Dendritic cell treated with granulocyte-macrophage colony-stimulating factor and Interleukin-4, amounts not matched to agents 40 ng/mL and 50 ng/mL, for 4 days (primary cell): Measurements from ENCODE around the gene COL26A1.
"Not testable (repeated sequence)": the region's sequence is repeated elsewhere in the genome, so short reads cannot be mapped to it uniquely, and the experiment has no call there.

Experiments
- H3K27ac Mint-ChIP-seq: one replicate; pipeline ENCODE4 v1.8.0; 2022; ENCODE audit warnings: mild to moderate bottlenecking, mixed read lengths
- H3K27me3 Mint-ChIP-seq: one replicate; pipeline ENCODE4 v1.8.0; 2022; ENCODE audit warnings: mild to moderate bottlenecking, mixed read lengths
- H3K36me3 Mint-ChIP-seq: one replicate; pipeline ENCODE4 v1.8.0; 2022; ENCODE audit warnings: low read depth, mixed read lengths
- H3K4me1 Mint-ChIP-seq: one replicate; pipeline ENCODE4 v1.8.0; 2022; ENCODE audit warnings: low read depth, mixed read lengths
- H3K4me3 Mint-ChIP-seq: one replicate; pipeline ENCODE4 v1.8.0; 2022; ENCODE audit warnings: mild to moderate bottlenecking, moderate library complexity, mixed read lengths
- H3K9me3 Mint-ChIP-seq: one replicate; pipeline ENCODE4 v1.8.0; 2022; ENCODE audit warnings: mixed read lengths
- intact Hi-C: fragments of 100-400 bp; cut with micrococcal nuclease; formaldehyde crosslinking; loops from one replicate; pipeline ENCODE4 v1.15.0; 2022

The COL26A1 gene

DNA sequence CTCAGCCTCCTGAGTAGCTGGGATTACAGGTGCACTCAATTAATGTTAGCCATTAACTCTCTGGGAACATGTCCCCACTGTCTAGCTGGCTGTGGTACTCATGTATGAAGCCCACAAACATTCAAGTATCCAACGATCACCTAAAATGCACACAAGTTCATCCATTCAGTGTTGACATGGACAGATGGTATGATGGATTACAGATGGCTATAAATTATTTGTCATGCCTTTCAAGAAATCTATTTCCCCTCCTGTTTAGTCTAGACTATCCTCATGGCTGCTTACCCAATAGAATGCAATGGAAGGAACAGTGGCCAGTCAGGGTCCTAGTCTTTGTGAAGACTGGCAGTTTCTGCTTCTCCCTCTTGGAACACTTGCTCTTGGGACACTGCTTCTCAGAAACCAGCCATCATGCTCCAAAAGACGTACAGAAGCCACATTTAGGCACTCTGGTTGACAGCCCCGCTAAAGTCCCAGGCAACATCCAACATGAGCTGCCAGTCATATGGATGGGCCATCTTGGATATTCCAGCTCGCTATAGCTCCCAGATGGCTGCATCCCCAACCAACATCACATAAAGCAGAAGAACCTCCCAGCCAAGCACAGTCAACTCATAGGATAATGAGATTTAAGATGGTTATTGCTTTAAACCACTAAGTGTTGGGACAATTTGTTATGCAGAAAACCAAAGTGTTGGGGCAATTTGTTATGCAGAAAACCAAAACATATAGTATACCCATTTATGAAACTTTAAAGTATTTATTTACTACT lies 233.3 kb downstream of the COL26A1 start:
- intact Hi-C loops: no loop called here
- H3K27ac Mint-ChIP-seq: no peak overlapping the region
- no peaks in the 10 kb centered on the region for H3K4me1 Mint-ChIP-seq
- H3K36me3 Mint-ChIP-seq: no peaks in the 10 kb centered on the region
- H3K9me3 Mint-ChIP-seq: peaks cover 6% of the 10 kb centered on the region
- no peaks in the 10 kb centered on the region for H3K27me3 Mint-ChIP-seq
- no peak overlapping the region for H3K4me3 Mint-ChIP-seq

DNA sequence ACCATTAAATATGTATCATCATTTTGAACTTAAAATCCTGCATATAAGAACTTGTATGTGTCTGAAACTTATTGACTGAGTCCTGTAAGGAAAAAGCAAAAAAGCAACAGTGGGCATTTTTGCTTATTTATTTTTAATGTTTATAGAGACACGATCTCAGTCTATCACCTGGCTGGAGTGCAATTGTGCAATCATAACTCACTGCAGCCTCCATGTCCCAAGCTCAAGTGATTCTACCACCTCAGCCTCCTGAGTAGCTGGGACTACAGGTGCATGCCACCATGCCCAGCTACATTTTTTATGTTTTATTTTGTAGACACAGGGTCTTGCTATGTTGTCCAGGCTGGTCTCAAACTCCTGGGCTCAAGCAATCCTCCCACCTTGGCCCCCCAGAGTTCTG lies 234.2 kb downstream of the COL26A1 start:
- Mint-ChIP-seq H3K36me3 (no peaks in the 10 kb centered on the region), H3K27me3 (peaks cover 5% of the 10 kb centered on the region), H3K4me1 (no peaks in the 10 kb centered on the region), H3K4me3 (no peak overlapping the region), H3K9me3 (peaks cover 6% of the 10 kb centered on the region), H3K27ac (no peak overlapping the region)
- intact Hi-C loops: no loop called here

DNA sequence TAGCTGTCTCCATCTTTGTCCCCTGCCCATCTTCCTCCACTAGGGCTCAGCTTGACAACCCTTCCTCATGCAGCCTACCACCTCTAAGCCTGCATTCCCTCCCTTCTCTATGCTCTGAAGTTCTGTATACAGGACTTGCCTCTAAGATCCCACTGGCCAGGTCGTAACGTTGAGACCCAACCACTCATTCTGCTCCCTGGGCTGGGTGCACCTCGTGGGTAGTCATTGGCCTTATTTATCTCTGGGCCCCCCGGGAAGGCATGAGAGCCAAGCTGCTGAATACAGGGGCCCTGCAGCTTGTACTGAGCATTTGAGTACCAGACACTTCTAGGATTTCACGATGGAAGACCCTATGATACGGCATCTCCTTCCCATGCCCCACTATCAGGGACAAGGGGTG lies 235.3 kb downstream of the COL26A1 start:
- Mint-ChIP-seq H3K27ac (no peak overlapping the region), H3K27me3 (peaks cover 10% of the 10 kb centered on the region), H3K36me3 (no peaks in the 10 kb centered on the region), H3K4me3 (no peak overlapping the region), H3K4me1 (no peaks in the 10 kb centered on the region), H3K9me3 (peaks cover 6% of the 10 kb centered on the region)
- intact Hi-C loops: no loop called here

DNA sequence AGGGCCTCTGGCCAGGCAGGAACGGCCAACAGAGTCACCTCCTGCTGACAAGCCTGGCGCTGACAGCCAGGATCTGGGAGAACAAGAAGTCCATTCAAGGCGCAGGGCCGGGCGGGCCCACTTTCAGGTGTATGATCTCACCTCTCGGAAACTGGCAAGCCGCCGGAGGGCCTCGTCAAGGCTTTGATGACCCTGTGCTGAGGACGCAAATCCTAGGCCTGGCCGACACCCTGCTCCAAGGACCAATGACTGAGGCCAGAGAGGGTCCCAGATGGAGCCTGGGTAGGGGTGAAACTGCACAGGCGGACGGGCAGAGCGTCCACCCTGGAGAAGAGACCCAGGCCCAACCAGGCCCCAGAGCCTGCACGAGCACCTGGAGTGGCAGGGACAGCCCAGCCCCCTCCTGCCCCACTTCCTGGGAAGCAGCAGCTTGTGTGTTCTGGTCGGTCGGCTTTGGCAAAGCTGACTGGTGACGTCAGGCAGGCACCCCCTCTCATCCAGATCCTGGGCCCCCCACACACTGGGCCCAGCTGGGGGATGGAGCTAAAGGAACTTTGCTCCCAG lies 235.8 kb downstream of the COL26A1 start:
- H3K4me1 Mint-ChIP-seq: no peaks in the 10 kb centered on the region
- peaks cover 11% of the 10 kb centered on the region for H3K27me3 Mint-ChIP-seq
- intact Hi-C loops: no loop called here
- peaks cover 6% of the 10 kb centered on the region for H3K9me3 Mint-ChIP-seq
- no peak overlapping the region for H3K27ac Mint-ChIP-seq
- H3K4me3 Mint-ChIP-seq: no peak overlapping the region
- H3K36me3 Mint-ChIP-seq: no peaks in the 10 kb centered on the region

DNA sequence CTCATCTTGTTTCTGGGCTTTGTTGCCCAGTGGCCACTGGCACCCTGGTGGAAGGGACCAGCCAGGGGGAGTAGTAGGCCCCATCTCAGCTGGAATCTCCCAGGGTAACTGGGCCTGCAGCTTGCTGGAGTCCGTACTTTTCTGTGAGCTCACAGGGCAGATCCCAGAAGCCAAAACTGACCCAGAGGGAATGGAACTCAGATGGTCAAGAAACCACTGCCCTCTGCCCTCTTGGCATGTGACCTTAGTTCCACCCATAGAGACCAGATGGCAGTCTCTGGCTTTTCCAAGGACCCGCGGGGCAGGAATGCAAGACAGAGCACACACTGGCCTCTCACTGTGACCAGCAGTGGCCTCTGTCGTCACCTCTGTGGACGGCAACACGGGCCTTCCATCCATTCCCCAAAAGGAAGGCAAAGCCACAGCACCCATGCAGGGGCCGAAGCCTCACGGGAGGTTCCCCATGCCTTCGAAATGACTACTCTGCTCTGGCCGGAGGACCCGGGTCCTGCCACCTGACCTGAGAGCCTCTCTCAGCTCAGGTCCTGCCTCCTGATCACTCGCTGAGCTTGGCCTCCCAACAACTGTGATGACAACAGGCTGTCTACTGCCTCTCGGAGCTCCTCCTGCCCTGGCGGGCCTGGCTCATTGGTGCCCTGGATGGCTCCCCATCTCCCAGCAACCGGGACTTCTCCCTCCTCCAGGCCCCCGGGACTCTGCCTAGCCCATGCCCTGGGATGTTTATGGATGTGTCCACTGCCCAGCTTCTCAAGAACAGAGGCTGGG lies 236.5 kb downstream of the COL26A1 start:
- Mint-ChIP-seq H3K27ac (no peak overlapping the region), H3K27me3 (peaks cover 11% of the 10 kb centered on the region), H3K4me3 (no peak overlapping the region), H3K36me3 (no peaks in the 10 kb centered on the region), H3K9me3 (peaks cover 6% of the 10 kb centered on the region), H3K4me1 (no peaks in the 10 kb centered on the region)
- intact Hi-C loops: no loop called here

DNA sequence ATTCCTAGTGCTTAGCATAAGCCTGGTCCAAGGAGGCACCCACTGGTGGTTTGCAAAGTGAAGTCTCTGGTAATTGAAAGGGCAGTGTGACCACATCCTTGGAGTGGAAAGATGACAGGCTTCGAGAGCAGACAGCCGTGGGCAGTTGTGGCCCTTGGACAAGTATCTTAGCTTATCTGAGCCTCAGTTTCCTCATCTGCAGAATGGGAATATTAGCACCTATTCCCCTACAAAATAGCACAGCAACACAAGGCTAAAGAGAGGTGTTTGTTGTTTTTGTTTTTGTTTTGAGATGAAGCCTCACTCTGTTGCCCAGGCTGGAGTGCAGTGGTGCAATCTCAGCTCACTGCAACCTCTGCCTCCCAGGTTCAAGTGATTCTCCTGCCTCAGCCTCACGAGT lies 237.1 kb downstream of the COL26A1 start:
- Mint-ChIP-seq H3K27ac (no peak overlapping the region), H3K4me3 (no peak overlapping the region), H3K36me3 (no peaks in the 10 kb centered on the region), H3K4me1 (no peaks in the 10 kb centered on the region), H3K9me3 (peaks cover 6% of the 10 kb centered on the region), H3K27me3 (peaks cover 11% of the 10 kb centered on the region)
- intact Hi-C loops: loop anchor here (5.0 kb wide), 1 partner anchor 673 kb away; no protein-coding TSS in a partner anchor

DNA sequence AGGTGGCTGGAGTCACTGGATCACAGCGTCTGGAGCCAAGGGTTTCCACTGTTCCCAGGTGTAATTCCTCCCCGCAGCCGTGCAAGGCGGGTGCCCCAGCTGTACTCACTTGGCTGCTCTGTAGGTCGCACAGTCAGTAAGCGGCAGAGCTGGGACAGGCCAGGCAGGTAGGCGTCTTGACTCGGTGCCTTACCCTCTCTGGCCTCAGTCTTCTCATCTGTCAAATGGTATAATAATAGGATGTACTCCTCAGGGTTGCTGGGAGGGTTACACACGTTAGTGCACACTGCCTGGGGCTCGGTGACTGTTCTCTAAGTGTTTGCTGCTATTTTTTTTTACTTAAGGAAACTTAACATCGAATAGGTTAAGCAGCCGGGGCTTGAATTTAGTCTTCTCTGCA lies 239.4 kb downstream of the COL26A1 start:
- Mint-ChIP-seq H3K36me3 (no peaks in the 10 kb centered on the region), H3K27ac (no peak overlapping the region), H3K9me3 (no peaks in the 10 kb centered on the region), H3K4me3 (no peak overlapping the region), H3K4me1 (no peaks in the 10 kb centered on the region), H3K27me3 (peaks cover 11% of the 10 kb centered on the region)
- intact Hi-C loops: loop anchor here (1.0 to 5.0 kb wide), 3 partner anchors 213 to 670 kb away; no protein-coding TSS in a partner anchor

DNA sequence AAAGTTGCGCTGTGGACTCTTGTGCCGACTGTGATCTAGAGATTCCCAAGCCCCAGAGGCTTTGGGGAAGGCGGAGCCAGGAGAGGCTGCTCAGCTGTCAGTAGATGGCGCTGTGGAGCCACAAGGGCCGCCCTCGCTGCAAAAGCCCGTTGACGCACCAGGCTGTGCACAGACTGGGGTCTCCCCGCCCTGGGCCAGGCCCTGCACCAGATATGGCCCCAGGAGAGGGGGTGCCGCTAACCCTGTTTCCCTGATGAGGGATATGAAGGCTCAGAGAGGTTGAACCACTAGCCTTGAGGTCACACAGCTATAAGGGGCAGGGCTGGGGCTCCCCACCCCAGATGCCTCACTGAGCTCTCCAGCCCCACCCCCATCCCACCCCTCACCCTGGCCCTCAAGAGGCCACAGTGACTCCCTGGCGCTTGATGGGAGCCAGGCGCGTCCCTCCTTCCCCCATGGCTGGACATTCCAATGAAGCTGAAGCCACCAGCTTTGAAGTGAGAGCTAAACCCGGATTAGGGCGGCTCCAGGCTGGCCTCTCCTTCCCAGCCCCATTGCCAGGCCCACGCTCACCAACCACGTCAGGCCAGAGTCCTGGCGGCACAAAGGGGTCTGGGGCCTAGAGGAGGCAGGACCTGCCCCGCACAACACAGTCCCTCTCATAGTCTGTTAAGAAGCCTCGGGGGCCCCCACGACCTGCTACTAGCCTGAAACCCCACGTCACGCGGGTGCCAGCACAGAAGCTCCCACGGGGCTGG lies 240.0 kb downstream of the COL26A1 start:
- H3K27ac Mint-ChIP-seq: no peak overlapping the region

DNA sequence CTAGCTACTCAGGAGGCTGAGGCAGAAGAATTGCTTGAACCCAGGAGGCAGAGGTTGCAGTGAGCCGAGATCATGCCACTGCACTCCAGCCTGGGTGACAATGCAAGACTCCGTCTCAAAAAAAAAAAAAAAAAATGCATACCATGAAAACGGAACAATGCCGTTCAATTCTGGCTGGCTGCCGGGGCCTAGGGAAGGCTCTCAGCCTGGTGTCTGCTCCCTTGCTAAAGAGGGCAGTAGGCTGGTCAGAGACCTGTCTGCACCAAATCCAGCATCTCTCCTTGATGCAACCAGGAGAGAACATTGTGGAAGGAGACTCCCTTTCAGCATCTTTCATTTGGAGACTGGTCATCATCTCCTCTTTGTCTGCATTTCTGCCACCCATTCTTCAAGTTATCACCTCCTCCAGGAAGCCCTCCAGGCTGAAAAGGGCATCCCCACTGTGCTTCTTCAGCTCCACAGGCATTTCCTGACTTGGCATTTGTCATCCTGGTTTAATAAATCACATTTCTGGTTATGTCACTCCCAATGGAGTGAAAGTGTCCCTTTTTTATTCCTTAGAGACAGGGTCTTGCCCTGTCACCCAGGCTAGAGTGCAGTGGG lies 241.8 kb downstream of the COL26A1 start:
- Mint-ChIP-seq H3K9me3 (no peaks in the 10 kb centered on the region), H3K4me1 (no peaks in the 10 kb centered on the region), H3K27ac (no peak overlapping the region), H3K4me3 (no peak overlapping the region), H3K27me3 (peaks cover 16% of the 10 kb centered on the region), H3K36me3 (no peaks in the 10 kb centered on the region)
- intact Hi-C loops: loop anchor here (5.0 kb wide), 1 partner anchor 668 kb away; no protein-coding TSS in a partner anchor

More for the DNA sequence above, 240.0 kb downstream of the COL26A1 start:
- Mint-ChIP-seq H3K4me1 (no peaks in the 10 kb centered on the region), H3K36me3 (no peaks in the 10 kb centered on the region), H3K27me3 (peaks cover 11% of the 10 kb centered on the region), H3K9me3 (no peaks in the 10 kb centered on the region), H3K4me3 (no peak overlapping the region)
- intact Hi-C loops: loop anchor here (1.0 to 5.0 kb wide), 3 partner anchors 213 to 670 kb away; no protein-coding TSS in a partner anchor

DNA sequence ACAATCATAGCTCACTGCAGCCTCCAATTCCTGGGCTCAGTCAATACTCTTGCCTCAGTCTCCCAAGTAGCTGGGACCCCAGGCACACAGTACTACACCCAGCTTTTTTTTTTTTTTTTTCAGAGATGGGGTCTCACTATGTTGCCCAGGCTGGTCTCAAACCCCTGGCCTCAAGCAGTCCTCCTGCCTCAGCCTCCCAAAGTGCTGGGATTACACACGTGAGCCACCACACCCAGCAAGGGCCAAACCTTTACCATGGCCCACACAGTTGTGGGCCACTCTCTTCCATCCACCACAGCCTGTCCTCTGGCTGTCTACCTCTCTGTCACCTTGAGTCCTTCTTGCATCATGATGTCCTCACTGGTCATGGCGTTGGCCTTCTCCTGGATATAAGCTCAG lies 242.3 kb downstream of the COL26A1 start:
- not testable (repeated sequence) for H3K4me3 Mint-ChIP-seq, H3K4me1 Mint-ChIP-seq, H3K9me3 Mint-ChIP-seq, H3K36me3 Mint-ChIP-seq, H3K27ac Mint-ChIP-seq
- intact Hi-C loops: loop anchor here (5.0 kb wide), 1 partner anchor 667 kb away; no protein-coding TSS in a partner anchor
- peaks cover 18% of the 10 kb centered on the region for H3K27me3 Mint-ChIP-seq

DNA sequence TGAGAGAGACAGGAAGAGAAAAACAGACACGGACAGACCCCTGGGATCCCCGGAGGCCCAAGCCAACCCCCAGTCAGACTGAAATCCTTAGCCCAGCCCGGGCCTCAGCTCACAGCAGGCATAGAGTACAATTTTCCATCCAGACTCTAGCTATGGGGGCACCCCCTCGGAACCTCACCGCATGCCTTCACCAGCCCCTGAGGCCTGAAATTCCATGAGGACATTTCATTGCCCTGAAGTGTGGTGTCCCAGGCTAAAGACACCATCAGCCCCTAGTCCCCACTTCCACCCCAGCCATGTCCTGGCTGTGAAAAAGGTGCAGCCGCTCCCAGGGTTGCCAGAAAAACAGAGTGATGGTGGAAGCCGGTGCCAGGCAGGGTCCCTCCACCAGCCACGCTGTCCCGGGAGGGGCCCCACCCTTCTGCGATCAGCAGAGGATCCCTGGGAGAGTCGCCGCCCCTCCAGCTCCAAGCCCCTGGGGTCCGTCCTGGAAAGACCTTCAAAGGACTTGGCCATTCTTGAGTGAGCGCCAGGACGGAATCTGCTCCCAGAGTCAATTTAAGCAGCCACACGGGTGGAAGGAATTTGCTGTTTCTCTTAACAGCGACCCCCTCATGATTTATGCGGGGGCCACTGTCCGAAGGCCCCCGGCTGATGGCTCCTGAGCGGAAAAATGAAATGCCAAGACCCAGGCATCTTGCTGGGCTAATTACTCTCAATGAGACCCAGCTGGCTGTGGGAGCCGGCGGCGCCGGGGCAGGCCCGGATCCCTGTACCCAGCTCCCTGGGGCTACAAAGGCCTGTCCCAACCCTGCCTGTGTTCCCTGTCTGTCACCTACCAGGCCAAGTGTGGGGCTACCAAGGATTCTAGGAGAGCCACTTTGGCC lies 243.2 kb downstream of the COL26A1 start:
- Mint-ChIP-seq H3K9me3 (no peaks in the 10 kb centered on the region), H3K27ac (no peak overlapping the region), H3K4me3 (no peak overlapping the region), H3K36me3 (no peaks in the 10 kb centered on the region), H3K4me1 (no peaks in the 10 kb centered on the region), H3K27me3 (peaks cover 20% of the 10 kb centered on the region)
- intact Hi-C loops: no loop called here

DNA sequence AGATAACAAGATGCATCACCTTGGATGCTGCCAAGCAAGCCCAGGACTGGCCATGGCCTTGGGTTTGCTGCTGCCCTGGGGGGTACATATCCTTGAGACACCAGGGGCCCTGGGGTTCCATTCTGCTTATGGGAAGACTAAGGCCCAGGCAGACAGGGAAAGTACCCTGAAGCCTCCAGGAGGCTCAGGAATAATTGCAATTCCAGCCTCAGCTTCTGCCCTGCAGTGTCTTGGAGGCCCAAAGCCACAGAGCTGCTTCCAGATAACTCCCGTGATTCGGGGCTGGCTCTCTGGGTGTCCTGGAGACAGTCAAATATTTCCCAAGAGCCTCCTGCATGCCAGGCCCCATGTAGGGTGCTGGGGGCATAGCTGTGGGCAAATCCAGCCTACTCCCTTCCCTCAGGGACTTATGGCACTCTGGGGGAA lies 243.8 kb downstream of the COL26A1 start:
- H3K4me3 Mint-ChIP-seq: no peak overlapping the region
- H3K36me3 Mint-ChIP-seq: no peaks in the 10 kb centered on the region
- intact Hi-C loops: no loop called here
- peaks cover 19% of the 10 kb centered on the region for H3K27me3 Mint-ChIP-seq
- no peaks in the 10 kb centered on the region for H3K4me1 Mint-ChIP-seq
- no peak overlapping the region for H3K27ac Mint-ChIP-seq
- H3K9me3 Mint-ChIP-seq: no peaks in the 10 kb centered on the region
